ENCODE measurements around the gene TEDC2. TPM values are rescaled to one million over a fixed set of nuclear protein-coding genes. Genes with fewer than 3 reads are reported as not detected.

Gene TEDC2
- total RNA-seq, 4 donors from 2014 or later, result 1.4 to 2.3 TPM; not detected in 2

GRCh38 chr16:2486645-2487516 is 27.0 kb downstream of the TEDC2 start:
- H3K4me3 ChIP-seq, result no peak overlapping the region
- H3K4me1 ChIP-seq, result peaks cover 8 to 30% (median 10%) of the 10 kb centered on the region in 4 donors
- no peaks in the 10 kb centered on the region for H3K9me3 ChIP-seq
- H3K27ac ChIP-seq, result no peak overlapping the region
- intact Hi-C loops (cut with DNase I; ENCODE audit: low total_unique reads), result no loop called here
- in situ Hi-C loops (cut with MboI; ENCODE audit: low pct_ligation_motif_present in 1 of 4, low pct_unique_long_range_greater_than_20kb in 1 of 4, low sequenced_read_pairs in 3 of 4), result loop anchor here in 3 of 4 donors (25.0 kb wide), 3 partner anchors 150 to 325 kb away; partner anchors contain the start of genes ABCA3 (in 2 of the 3), CASKIN1 (in 1 of the 3) and TRAF7 (in 1 of the 3)
- TF ChIP-seq EP300 (IDR thresholded peaks at IDR 0.05; ENCODE audit: low read depth) (no peak), POLR2AphosphoS5 (IDR thresholded peaks at IDR 0.05) (no peak), CTCF (IDR thresholded peaks at IDR 0.05) (peak in 4 of 5 experiments; percentile 21 to 61 (median 32))
- H3K27me3 ChIP-seq, result no peaks in the 10 kb centered on the region
- peak; percentile 75 for DNase-seq
- WGBS, 2 donors (ENCODE audit: low coverage in 1 of 2), result 59% methylated on average over 29 of the region's 29 CpGs; no CpG with 5 or more reads in 1 of the 2 donors
- H3K36me3 ChIP-seq, result no peaks in the 10 kb centered on the region

- no peak for TF ChIP-seq POLR2A (IDR thresholded peaks at IDR 0.05)
- TF ChIP-seq EP300 (IDR thresholded peaks at IDR 0.05; ENCODE audit: low read depth), result no peak
- TF ChIP-seq CTCF (IDR thresholded peaks at IDR 0.05), result no peak
- no peak for TF ChIP-seq POLR2AphosphoS5 (IDR thresholded peaks at IDR 0.05)
- WGBS, 2 donors (ENCODE audit: low coverage in 1 of 2), result 66% methylated on average over 8 of the region's 8 CpGs; no CpG with 5 or more reads in 1 of the 2 donors
- Histone ChIP-seq H3K9me3 (no peaks in the 10 kb centered on the region), H3K27me3 (no peaks in the 10 kb centered on the region), H3K4me1 (peaks cover 8 to 31% (median 10%) of the 10 kb centered on the region in 4 donors), H3K27ac (no peak overlapping the region), H3K36me3 (no peaks in the 10 kb centered on the region), H3K4me3 (no peak overlapping the region)
- in situ Hi-C loops (cut with MboI; ENCODE audit: low pct_ligation_motif_present in 1 of 4, low pct_unique_long_range_greater_than_20kb in 1 of 4, low sequenced_read_pairs in 3 of 4), result loop anchor here in 3 of 4 donors (25.0 kb wide), 3 partner anchors 150 to 325 kb away; partner anchors contain the start of genes ABCA3 (in 2 of the 3), CASKIN1 (in 1 of the 3) and TRAF7 (in 1 of the 3)
- intact Hi-C loops (cut with DNase I; ENCODE audit: low total_unique reads), result no loop called here
- no peak for DNase-seq
Observed at GRCh38 chr16:2487517-2487842, 27.6 kb downstream of the TEDC2 start.

- DNase-seq, result no peak
- Histone ChIP-seq H3K4me1 (peaks cover 4 to 30% (median 8%) of the 10 kb centered on the region in 4 donors), H3K36me3 (no peaks in the 10 kb centered on the region), H3K27ac (no peak overlapping the region), H3K9me3 (no peaks in the 10 kb centered on the region), H3K4me3 (no peak overlapping the region), H3K27me3 (no peaks in the 10 kb centered on the region)
- in situ Hi-C loops (cut with MboI; ENCODE audit: low pct_ligation_motif_present in 1 of 4, low pct_unique_long_range_greater_than_20kb in 1 of 4, low sequenced_read_pairs in 3 of 4), result loop anchor here in 3 of 4 donors (25.0 kb wide), 3 partner anchors 151 to 326 kb away; partner anchors contain the start of genes ABCA3 (in 2 of the 3), CASKIN1 (in 1 of the 3) and TRAF7 (in 1 of the 3)
- WGBS, 2 donors (ENCODE audit: low coverage in 1 of 2), result 81 to 100% methylated on average over 1 to 15 of the region's 15 CpGs
- TF ChIP-seq POLR2AphosphoS5 (IDR thresholded peaks at IDR 0.05) (no peak), EP300 (IDR thresholded peaks at IDR 0.05; ENCODE audit: low read depth) (no peak), CTCF (IDR thresholded peaks at IDR 0.05) (no peak)
- intact Hi-C loops (cut with DNase I; ENCODE audit: low total_unique reads), result no loop called here
Observed at GRCh38 chr16:2487903-2488531, 28.1 kb downstream of the TEDC2 start.

- Histone ChIP-seq H3K36me3 (no peaks in the 10 kb centered on the region), H3K9me3 (no peaks in the 10 kb centered on the region), H3K27ac (no peak overlapping the region), H3K4me3 (no peak overlapping the region), H3K4me1 (peaks cover 0 to 22% (median 3%) of the 10 kb centered on the region in 4 donors), H3K27me3 (no peaks in the 10 kb centered on the region)
- 95 to 100% methylated on average over 1 to 16 of the region's 16 CpGs for WGBS, 2 donors (ENCODE audit: low coverage in 1 of 2)
- TF ChIP-seq CTCF (IDR thresholded peaks at IDR 0.05), result no peak
- no peak for TF ChIP-seq POLR2AphosphoS5 (IDR thresholded peaks at IDR 0.05)
- TF ChIP-seq EP300 (IDR thresholded peaks at IDR 0.05; ENCODE audit: low read depth), result no peak
- no peak for TF ChIP-seq POLR2A (IDR thresholded peaks at IDR 0.05)
- intact Hi-C loops (cut with DNase I; ENCODE audit: low total_unique reads), result no loop called here
- in situ Hi-C loops (cut with MboI; ENCODE audit: low pct_ligation_motif_present in 1 of 4, low pct_unique_long_range_greater_than_20kb in 1 of 4, low sequenced_read_pairs in 3 of 4), result loop anchor here in 3 of 4 donors (25.0 kb wide), 3 partner anchors 152 to 327 kb away; partner anchors contain the start of genes ABCA3 (in 2 of the 3), CASKIN1 (in 1 of the 3) and TRAF7 (in 1 of the 3)
- no peak for DNase-seq
Observed at GRCh38 chr16:2489581-2489980, 29.7 kb downstream of the TEDC2 start.

All from transverse colon (tissue), 4 donors.